ENCODE results near the gene ADGRE3.

DNA sequence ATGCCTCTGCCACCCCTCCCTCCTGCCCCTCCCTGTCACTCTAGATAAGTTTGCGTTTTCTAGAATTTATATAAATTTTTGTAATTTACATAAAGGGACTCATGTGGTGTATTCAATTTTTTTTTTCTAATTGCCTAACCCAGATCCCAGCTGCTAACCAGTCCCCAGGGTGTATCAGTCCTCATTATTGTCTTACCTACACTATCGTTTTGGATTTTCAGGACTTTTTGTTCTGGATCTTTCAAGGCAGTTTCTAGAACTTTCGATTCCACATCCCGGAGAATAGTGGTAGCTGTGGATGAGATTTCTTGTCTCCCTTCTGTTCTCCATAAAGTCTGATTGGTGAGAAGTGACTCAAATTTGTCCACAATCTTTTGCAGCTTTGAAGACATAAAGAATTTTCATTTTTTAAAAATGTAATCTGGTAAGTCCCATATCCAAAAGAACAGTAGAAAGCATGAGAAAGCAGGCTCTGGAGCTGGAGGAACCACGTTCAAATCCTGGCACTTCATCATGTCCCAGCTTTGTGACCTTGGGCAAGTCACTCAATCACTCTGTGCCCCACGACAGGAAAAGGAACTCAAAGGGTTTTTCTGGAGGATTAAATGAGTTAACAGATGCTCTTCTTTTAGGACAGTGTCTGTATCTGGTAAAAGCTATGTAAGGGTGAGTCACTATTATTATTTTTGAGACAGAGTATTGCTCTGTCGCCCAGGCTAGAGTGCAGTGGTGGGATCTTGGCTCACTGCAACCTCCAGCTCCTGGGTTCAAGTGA is 19.7 kb downstream of the ADGRE3 start:
- TF ChIP-seq, protein P1, sequence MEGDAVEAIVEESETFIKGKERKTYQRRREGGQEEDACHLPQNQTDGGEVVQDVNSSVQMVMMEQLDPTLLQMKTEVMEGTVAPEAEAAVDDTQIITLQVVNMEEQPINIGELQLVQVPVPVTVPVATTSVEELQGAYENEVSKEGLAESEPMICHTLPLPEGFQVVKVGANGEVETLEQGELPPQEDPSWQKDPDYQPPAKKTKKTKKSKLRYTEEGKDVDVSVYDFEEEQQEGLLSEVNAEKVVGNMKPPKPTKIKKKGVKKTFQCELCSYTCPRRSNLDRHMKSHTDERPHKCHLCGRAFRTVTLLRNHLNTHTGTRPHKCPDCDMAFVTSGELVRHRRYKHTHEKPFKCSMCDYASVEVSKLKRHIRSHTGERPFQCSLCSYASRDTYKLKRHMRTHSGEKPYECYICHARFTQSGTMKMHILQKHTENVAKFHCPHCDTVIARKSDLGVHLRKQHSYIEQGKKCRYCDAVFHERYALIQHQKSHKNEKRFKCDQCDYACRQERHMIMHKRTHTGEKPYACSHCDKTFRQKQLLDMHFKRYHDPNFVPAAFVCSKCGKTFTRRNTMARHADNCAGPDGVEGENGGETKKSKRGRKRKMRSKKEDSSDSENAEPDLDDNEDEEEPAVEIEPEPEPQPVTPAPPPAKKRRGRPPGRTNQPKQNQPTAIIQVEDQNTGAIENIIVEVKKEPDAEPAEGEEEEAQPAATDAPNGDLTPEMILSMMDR (conservative IDR thresholded peaks at IDR 0.05; ENCODE audit: low read depth, low read length): no peak
- TF ChIP-seq RFX5 (IDR thresholded peaks at IDR 0.05; ENCODE audit: low read depth, low read length) (no peak), FOS (IDR thresholded peaks at IDR 0.05; ENCODE audit: low read depth, low read length) (no peak), POLR2A (IDR thresholded peaks at IDR 0.05; ENCODE audit: low read depth, low read length) (no peak), RAD21 (IDR thresholded peaks at IDR 0.05; ENCODE audit: low read length) (no peak), CEBPB (IDR thresholded peaks at IDR 0.05; ENCODE audit: low read depth, low read length) (no peak), NFE2L2 (IDR thresholded peaks at IDR 0.05; ENCODE audit: low read depth, low read length) (no peak), MAFK (IDR thresholded peaks at IDR 0.05; ENCODE audit: low read depth, low read length) (no peak), MAZ (IDR thresholded peaks at IDR 0.05; ENCODE audit: borderline replicate concordance, low read depth, low read length) (no peak), SMC3 (IDR thresholded peaks at IDR 0.05; ENCODE audit: low read depth, low read length) (no peak)
